HG02759 (cell line): ENCODE results near the gene RNF144A.

Experiments
- ATAC-seq: cut with Tn5 transposase; IDR thresholded peaks from one replicate; pipeline ENCODE4 v1.9.1; 2021; ENCODE audit warnings: mild to moderate bottlenecking, moderate library complexity; ENCODE audit not compliant: unreplicated experiment

RNF144A gene

DNA sequence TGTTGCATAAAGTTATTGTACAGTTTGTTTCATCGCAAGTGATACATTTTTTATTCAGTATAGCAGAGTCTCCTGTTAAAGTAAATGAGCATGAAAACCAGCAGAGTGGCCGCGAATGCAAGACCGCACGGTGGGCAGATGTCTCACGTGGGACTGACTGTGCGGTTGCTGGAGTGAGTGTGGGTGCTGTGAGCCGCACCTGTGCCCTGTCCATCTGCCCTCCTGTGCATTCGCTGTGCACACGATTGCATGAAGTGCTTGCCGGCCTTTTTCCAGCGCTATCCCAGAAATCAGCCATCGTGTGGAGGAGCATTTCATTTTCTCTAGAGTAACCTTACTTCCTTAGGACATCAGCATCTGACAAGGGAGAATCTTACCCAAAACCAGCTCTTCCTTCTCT lies 118.7 kb downstream of the RNF144A start:
- no peak for ATAC-seq

DNA sequence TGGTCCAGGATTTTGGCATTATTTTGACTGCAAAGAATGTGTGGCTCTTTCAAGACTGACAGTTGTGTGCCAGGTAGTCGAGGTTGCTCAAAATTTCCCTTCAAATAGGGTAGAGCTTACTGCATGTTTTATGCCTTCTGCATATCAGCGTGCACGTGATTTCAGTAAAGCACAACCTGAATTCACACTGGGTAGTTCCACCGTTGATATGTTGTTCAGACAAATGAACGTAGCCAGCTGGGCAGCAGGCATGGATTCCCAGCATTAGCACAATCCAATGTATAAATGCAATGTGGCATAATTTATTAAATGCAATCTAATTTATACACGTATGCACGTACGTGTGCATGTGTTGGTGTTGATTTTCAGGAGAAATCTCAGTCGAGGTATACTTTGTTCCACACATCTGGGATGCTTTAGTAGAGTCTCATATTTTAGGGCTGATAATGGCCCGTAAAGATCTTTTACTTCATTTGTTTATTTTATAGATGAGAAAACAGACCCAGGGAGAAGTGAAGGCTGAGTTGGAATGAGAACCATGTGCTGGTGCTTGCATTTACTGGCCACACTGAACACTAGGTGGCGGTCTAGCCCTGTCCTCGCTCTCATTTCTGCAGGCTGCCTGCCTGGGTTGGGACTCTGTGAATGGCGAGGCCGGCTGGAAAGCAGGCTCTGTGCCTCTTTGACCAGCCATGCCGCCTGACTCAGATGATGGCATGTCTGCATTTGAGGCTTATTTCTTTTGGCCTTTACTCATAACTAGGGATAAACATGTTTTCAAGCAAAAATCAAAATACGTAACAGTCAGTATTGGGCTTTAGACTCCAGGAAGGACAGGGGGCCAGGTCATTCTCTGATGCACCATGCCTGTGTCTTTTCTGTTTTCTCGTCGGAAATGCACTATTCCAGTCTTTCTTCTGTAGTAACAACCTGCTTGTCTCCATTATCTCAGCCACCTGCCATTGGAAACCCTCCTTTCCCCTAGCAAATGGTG lies 120.4 kb downstream of the RNF144A start:
- ATAC-seq = peak; percentile 95

DNA sequence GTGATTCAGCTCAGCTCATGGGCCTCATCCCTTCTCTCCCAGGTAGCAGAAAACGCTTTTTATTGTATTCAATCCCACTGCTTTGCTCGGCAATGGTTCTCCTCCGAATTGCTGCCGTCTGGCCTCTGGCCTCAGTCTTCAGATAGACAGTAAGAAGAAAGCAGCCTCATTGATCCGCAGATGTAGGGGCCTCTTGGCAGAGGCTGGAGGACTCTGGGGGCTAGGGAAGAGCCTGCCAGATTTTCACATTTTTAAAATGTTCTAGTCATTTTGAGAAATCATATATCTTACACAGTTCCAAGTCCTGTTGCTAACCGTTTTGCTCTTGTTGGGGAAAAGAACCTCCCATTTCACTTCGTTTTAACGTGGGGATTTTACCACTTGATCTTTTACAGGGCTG lies 123.3 kb downstream of the RNF144A start:
- ATAC-seq = no peak

DNA sequence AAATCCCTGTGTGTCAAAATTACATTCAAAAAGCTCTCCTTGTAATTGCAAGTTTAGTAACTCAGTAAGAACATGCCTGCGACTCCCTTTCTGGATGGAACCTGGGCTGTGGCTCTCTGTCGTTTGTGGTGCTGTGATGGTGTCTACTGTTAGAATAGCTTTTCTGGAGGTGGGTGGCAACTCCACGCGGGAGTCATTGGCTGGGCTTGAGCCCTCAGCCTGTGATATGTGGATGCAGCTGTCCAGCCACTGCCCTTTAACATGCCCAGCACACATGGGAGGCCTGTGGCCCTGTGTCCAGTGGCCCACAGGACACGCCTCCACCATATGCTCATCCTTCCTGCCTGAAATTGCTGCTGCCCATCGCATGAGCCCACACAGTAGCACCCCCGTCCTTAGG lies 124.2 kb downstream of the RNF144A start:
- ATAC-seq = no peak

DNA sequence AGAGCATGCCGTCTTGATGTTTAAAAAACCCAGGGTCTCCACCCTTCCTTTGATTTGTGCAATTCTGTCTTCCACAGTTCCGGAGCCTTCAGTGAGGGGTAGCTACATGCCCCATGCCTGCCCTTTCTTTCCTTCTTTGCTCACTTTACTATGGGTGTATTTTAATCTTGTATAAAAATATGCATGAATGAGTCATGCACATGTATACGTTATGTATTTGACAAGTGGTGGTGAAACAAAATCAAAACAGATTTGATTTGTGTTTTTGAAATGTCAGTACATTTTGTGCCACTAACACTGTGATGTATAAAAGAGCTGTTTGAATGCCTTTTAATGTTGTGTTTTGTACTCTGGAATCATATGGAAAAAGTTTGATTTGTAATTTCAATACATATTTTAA lies 126.5 kb downstream of the RNF144A start:
- ATAC-seq = no peak

DNA sequence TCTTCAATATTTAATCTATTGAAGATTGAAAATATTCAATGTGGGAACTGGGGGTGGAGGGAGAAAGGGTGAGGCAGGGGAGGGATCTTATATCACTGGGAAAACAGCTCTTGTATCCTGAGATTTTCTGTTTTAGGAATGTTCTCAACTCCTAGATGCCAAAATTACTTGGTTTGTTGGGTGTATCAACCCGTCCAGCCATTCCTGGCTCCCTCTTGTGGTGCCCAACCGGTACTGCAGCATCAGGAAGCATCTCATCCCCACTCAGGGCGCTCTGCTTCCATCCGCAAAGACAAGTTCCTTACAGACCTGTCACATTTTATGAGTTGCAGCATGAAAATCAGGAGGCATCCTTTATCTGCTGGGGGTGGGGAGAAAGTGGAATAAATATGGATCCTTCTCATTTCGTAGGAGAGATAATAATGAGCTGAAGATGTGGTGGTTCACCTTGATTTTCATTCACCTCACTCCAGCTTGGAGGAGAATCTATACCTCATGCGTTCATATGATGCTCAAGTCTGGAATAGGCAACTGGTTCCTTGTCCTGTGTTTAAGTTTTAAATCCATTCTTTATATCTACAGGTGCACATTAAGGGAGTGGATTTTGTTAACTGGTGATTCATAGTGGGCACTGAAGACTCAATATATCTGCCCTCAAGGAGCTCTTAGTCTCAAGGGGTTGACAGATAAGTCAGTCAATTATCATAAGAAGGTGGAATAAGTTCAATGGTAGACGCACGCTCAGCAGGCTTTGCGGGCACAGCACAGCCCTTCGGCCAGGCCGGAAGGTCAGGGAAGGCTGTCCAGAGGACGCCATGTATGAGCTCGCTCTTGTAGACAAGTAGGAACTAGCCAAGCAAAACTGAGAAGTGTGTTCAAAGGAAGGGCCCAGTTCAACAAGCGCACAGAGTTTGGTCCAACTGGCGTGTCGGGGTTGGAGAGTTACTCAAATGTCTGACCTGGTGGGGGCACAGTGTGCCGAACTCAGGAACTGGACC lies 127.3 kb downstream of the RNF144A start:
- peak; percentile 58 for ATAC-seq

DNA sequence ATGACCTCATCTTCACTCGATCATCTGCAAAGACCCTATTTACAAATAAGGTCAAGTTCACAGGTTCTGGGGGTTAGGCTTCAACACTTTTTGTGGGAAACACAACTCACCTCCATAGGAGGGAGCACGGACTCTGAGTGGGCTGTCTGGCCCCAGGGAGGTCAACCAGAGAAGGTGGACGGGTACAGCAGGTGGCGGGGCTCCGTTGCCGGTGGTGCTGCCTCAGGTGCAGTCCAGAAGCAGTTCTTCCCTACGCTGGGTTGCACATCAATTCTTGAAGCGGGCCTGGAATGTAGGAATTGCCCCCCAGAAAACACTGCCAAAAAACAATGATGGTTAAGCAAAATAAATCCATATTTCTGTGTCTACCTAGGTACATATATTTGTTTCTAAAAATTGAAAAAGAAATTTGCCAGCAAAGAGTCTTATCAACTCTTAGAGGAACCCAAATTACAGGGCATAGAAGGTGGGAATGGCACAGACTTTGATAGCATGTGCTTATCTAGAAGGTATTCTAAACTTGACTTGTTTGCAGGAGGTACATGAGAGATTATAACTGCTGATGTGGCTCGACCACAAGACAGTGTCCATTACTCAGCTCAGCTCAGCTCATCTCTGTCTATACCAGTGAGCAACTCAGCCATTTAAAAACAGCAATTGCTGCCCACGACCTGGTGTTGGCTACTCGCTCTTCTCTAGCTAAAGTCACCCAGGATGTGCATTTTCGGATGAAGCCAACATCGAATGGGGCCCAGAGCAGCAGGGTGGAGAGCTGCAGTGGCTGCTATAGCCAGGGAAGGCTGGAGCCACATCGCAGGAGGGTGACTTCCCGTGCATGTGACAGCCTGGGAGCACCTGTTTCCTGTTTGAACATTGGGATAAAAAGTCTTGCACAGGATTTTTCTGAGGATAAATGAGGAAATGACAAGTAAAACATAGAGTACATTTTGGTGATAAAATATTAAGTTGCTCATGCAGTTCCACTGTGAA lies 128.7 kb downstream of the RNF144A start:
- ATAC-seq = no peak

DNA sequence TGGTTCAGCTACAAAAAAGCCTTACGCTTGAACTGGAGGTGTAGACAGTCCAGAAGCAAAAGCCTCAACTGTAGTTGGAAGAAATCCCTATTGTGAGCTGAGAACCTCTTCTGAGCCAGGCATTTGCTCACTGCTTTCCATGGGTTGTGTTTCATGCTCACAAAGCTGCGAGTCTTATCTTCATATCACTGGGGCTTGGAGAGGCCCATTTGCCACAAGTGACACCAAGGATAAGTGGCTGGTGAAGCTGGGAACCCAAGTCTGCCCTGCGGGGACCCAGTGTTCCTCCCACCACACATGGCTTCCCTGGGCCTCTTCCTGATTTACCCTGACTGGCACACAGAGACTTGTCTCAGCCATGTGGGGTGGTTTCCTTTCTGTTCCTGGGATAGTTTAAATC lies 130.4 kb downstream of the RNF144A start:
- no peak for ATAC-seq

DNA sequence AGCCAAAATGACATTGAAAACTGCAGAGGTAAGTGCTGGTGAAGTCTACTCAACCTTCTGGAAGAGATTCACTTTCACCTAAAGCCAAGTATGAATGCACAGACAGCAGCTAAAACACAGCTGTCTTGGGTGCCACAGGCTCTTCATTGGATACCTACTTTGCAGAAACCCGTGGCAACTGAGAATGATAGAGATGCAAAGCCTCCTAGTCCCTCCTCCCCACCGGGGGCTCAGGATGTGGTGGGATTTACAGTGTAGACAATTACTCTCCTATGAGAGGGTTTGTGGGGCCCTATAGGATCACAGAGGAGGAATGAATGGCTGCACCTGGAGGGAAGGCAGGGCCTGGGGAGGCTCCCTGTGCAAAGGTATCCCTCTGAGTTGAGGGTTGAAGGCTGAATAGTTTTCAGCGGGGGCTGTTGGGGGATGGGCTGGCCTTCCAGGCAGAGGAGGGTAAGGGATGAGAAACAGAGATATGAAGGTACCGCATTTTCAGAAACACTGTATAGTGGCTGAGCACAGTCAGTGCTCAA lies 131.6 kb downstream of the RNF144A start:
- no peak for ATAC-seq

DNA sequence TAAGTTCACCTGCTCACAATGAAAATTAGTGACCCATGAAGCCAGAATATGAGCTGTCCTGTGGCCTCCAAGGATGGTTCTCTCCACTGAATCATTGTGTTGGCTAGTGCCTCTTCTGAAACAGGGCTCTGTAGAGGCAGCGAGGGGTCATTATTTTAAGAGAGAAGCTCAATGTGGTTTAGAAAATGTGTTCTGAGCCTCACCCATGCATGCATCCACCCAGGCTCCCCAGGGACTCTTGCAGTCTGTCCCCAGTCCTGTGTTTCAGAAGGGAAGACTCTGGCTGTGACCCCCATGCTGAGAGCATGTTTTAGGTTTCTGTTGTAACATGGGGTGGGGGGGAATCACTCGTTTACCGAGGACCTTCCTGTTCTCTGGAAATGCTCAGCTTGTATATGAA lies 135.2 kb downstream of the RNF144A start:
- peak; percentile 89 for ATAC-seq

DNA sequence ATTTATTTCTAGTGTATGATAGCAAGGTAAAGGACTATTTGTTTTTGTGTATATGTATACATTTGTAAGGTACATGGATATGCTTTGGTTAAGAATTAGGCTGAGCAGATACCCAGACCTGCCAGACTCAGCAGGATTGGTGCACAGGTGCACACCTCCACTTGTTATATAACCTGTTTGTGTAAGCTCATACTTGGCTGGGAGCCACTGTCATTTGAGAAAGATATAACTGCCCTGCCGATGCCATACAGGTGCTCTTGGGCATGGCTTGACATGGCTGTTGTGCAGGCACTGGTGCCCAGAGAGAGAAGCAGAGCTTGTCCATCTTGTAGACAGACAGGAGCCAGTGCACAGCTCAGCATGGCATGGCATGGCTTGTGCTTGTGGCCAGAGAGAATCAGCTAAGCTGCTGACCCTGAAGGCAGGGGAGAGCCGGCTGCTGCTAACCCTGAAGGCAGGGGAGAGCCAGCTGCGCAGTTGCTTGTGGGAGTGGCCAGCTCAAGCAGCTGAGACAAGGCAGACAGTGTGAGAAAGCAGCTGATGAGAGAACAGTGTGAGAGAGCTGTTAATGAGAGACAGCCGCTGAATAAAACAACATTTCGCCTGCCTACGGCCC lies 136.5 kb downstream of the RNF144A start:
- ATAC-seq = no peak

DNA sequence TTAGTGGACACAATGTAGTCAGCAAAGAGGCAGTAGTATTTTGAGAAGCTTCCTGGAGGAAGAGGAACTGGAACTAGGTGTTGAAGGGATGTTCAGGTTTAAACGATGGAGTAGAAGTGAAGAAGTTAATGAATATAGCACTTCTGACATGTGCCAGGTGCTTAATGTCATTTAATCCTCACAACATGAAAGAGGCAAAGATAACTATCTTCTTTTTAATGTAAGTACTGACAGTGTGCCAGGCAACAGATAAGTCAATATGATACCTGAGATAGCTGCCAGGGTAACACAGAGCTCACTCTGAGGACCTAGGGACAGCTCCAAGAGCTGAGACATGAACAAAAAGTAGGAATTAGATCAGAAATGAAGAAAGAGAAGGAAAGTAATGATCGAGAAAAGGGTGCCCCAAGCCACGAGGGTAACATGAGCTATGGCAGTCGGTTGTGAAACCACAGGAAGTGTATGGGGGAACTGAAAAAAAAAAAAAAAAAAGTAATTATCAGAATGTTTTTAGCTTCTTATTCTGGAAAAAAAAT lies 140.7 kb downstream of the RNF144A start:
- peak; percentile 61 for ATAC-seq

DNA sequence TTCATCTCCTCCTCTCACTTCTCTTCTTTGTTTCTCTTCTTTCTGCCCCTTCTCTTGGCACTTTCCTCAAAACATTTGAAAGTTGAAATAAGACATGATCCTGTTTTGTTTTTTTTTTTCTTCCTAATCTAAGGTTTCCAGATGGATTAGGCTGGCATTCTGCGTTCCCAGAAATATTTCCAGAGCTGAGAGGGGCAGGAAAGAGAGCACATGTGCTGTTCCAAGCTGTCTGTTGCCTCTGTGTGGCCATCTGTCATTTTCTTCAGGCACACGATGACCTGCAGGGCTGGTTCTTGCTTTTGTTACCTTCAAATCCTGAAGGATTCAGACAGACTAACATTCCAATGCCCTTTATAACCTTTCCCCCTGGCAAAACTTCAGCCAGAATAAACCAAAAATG lies 142.9 kb downstream of the RNF144A start:
- no peak for ATAC-seq

DNA sequence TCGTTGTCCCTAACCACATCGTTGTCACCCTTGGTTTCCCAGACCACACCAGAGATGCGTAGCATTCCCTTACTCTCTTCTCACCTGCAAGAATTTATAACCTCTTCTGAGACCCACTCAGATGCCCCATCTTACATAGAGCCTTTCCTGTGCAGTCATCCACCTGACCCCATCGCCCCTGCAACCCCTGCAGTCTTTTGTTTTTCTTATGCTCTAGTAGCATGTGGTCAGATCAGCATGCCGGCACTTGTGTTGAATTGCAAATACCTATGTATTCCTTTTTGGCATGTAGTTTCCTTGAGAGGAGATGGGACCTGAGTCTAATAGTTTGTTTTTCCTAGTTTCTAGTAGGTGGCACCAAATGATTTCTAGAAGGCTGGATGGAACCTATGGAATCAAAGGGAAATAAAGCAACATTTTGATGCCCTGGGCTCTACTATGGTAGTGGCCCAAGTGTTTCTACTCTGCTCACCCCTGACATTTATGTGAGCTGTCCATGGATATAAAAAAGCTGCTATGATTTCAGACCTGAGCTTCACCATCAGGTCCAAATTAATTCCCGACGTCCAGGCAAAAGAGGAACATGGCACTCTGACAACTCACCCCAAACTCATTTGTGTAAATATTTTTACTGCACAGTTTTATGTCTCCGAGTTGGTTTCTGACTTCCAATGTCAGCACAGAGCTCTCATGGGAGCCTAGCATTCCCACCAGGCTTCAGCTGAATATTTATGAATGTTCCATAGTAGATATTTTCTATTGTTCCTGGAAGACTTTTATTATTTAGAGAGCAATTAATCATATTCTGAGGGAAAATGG lies 143.6 kb downstream of the RNF144A start:
- ATAC-seq = no peak

DNA sequence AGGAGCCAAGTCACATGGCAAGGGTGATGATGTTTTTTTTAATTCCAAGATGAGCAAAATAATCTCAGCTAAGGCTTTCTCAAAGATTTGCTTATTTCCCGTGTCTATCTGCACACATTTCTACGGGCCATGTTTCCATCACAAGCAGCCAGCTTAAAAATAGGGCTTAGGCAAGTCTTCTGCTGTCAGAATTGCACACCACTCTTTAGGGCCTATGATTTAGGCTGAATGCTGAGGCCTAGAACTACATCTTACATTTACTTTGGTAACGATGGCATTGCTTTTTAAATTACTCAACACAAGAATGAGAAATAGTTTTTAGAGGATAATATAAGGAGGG lies 144.2 kb downstream of the RNF144A start:
- no peak for ATAC-seq

DNA sequence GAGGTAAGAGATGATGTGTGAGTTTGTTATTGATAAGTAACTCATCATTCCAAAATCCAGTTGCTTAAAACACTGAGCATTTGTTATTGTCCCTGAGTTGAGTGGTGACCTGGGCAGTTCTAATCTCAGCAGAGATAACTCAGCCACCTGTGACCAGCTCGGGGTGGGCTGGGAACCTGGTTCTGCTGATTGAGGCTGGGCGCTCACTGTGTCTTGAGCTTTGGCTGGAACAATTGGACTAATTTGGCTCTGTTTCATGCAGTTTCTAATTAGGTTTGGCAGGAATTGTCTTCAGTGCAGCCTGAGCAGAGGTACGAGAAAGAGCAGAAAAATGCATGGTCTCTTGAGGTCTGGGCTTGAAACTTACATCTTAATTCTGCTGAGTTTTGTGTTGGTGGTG lies 144.7 kb downstream of the RNF144A start:
- no peak for ATAC-seq

DNA sequence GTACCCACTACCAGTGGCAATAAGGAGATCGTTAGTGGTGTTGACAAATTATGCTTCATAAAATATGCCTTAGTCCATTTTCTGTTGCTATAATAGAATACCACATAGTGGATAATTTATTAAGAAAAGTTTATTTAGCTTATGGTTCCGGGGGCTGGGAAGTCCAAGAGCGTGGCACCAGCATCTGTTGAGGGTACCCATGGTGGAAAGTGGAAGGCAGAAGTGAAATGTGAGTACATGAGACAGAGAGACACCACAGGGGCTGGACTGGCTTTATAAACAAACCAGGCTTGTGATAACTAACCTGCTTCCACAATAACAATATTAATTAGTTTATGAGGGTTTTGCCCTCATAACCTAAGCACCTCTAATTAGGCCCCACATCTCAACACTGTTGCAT lies 146.6 kb downstream of the RNF144A start:
- ATAC-seq = no peak

DNA sequence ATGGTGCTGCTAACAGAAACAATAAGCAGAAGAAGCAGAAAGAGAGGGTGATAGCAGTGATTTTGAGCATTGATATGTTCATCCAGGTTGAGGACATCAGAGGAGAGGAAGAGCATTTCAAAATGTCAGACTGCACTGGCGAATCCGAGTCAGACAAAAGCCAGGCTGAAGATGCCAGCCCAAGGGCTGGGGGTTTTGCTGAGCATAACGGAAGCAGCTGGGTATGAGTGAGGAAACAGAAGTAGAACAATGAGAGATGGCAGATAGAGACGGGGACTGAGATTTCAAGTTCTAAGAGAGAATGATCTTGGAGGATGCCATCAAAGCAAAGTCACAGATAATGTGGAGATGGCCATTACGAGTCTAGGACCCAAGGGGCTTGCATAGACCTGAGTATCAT lies 151.2 kb downstream of the RNF144A start:
- ATAC-seq = no peak

DNA sequence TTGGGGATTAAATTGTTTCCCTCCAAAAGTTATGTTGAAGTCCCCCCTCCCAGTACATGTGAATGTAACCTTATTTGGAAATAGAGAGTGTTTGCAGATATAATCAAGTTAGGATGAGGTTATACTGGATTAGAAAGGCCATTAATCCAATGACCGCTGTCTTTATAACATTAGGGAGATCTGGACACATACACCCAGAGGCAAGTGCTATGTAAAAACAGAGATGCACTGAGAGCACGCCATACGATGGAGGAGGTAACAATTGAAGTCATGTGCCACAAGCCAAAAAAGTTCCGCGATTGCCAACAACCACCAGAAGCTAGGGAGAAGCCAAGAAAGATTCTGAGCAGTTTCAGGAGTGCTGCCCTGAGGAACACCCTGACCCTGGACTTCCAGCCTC lies 153.3 kb downstream of the RNF144A start:
- no peak for ATAC-seq
